Activated CD8-positive, alpha-beta memory T cell treated with anti-CD3 and anti-CD28 coated beads for 48 hours (primary cell): ENCODE measurements around the gene ANKRD18A.
"Not testable (repeated sequence)": the region's sequence is repeated elsewhere in the genome, so short reads cannot be mapped to it uniquely, and the experiment has no call there.

Experiments used
- DNase-seq, 3 experiments: peaks; one replicate each; pipeline ENCODE4 v3.0.0-alpha.2; 2020; ENCODE audit warnings: low read depth in 2 of 3, low spot score in 2 of 3

ANKRD18A gene

DNA sequence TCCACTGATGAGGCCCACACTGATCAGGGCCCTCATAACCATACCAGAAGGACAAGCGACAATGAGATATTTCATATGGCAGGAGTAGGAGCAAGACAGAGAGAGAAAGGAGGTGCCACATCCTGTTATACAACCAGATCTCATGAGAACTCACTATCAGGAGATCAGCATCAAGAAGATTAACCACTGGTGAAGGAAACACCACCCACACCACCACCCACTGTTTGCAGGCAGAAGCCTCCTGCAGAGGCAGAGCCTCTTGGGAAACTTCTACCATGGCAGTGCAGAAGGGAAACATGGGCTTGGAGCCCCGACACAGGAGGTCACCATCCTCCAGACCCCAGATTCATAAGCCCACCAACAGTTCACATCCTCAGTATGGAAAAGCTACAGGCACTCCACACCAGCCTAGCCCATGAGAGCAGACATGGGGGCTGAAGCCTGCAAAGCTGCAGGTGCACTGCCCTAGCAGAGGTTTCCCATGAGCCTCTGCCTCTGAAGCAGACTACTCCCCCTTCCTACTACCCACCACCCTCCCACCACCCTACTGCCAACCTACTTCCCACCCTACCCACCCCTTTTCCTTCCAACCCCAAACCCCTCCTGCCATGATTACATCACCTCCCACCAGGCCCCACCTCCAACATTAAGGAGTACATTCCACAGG, 73.8 kb downstream of the ANKRD18A start:
- DNase-seq = not testable (repeated sequence)

DNA sequence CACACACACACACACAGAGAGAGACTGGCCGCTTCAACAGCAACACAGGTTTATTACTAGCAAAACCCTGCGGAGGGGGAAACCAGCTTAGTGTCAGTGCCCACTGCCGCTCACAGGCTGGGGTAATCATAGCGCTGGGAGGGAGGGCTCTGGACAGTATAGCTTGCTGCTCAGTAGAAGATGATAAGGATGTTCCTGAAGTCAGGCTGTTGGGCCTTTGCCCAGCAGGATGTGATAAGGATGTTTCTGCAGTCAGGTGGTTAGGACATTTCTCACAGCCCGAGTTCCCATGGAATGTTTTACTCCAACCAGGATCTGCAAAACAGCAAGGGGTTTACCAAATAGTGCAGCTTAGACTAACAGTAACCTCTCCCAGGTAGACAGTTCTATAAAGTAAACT, 79.9 kb downstream of the ANKRD18A start:
- DNase-seq = not testable (repeated sequence)

DNA sequence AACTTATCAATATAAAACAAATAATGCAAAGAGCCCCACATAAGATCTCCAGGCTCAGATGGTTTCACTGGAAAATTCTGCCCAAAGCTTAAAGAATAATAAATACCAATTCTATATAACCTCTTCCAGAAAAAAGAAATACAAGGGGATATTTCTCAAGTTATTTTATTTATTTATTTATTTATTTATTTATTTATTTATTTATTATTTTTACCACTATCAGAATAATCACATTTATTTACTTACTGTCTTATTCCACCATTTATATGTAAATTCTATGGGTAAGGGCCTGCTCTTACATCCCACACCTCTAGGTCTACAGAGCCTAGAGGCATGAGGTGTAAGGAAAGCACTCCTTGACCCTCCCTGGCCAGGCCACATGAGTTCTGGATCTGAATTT, 91.1 kb downstream of the ANKRD18A start:
- no peak for DNase-seq

DNA sequence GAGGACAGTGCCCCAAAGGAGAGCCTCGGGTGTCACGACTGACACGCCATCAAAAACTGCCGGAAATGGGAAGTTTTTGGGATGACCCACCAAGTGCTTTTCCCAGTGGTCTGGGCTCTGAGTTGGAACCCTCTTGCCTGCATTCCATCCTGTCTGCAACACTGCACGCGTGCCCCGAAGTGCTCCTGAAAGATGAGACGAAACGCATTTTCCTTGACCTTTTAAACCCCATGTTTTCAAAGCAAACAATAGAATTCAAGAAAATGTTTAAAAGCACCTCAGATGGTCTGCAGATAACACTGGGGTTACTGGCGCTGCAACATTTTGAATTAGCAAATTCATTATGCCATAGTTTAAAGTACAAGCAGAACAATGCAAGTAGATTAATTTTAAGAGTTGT, 92.9 kb downstream of the ANKRD18A start:
- DNase-seq = no peak

DNA sequence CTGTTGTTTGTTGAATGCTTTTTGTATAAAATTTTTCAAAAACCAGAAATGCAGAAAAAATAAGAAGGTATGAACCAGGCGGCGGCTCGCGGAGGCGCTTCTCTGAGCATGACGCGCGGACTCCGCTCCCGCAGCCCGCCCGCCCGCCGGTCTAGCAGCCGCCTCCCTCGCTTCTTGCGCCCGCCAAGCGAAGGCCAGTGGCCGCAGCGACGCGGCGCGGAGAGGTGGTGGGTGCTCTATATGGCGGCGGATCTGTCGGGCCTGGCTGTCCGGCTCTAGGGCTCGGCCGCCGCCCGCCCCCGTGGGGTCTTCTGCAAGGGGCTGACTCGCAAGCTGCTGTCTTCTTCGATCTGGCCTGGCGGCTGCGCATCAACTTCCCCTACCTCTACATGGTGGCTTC, 93.8 kb downstream of the ANKRD18A start:
- no peak for DNase-seq

DNA sequence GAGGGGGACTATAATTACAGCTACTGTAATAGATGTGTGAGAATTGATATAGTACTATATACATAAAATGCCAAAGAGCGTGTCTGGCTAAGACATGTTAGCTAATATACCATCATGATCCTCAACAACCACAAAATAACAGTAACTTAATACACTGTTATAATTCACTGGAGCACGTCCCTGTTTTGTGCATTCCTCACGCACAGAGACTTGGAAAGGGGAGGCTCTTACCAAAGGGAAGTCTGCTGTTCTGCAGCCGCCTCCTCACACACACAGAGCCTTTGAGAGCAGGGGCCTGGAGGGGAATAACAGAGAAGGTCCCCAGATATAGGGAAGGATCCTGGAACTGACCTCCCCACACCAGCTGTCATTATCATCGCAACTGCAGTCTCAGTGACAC, 97.3 kb downstream of the ANKRD18A start:
- no peak for DNase-seq

DNA sequence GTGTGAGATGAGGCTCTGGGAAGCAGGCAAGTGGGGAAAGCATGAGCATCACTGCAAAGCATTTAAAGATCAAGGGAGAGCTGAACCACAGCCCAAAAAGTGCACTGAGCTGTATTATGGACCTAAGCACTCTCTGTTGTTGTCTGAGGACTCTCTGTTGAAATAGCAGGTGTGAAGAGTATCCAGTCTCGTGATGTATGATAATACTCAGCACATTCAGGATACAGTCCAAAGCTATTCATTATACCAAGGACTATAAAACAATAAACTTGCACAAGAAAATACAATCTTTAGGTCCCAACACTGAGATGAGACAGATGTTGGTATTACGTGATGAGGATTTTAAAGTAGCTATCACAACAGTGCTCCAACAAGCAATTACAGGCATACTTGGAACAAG, 98.6 kb downstream of the ANKRD18A start:
- DNase-seq = no peak
